Activated CD8-positive, alpha-beta T cell treated with anti-CD3 and anti-CD28 coated beads for 36 hours (primary cell): Measurements from ENCODE around the gene INPP5J. TPM values are rescaled to one million over a fixed set of nuclear protein-coding genes. Genes with fewer than 3 reads are reported as not detected.

Experiments
- ATAC-seq: fragments of 200-7000 bp; cut with Tn5 transposase; one replicate; pipeline ENCODE4 v1.10.0; 2021; ENCODE audit warnings: mild to moderate bottlenecking, moderate library complexity
- CTCF ChIA-PET: fragments of 350-600 bp; sonication (Branson Sonifier 250); formaldehyde crosslinking; loops from one replicate; lab custom pipeline; 2021; ENCODE audit warnings: antibody characterized with exemption; lab: Charles Lee
- POLR2A ChIA-PET: fragments of 350-600 bp; sonication (Branson Sonifier 250); formaldehyde crosslinking; loops from one replicate; lab custom pipeline; 2021; ENCODE audit warnings: antibody characterized with exemption; lab: Charles Lee
- DNase-seq: peaks from one replicate; pipeline ENCODE4 v3.0.0-alpha.2; 2020
- H3K27ac Mint-ChIP-seq: one replicate; pipeline ENCODE4 v1.8.0; 2021; ENCODE audit warnings: mild to moderate bottlenecking, mixed read lengths
- H3K27me3 Mint-ChIP-seq: one replicate; pipeline ENCODE4 v1.8.0; 2021; ENCODE audit warnings: mixed read lengths
- H3K36me3 Mint-ChIP-seq: one replicate; pipeline ENCODE4 v1.8.0; 2021; ENCODE audit warnings: low read depth, mixed read lengths
- H3K4me1 Mint-ChIP-seq: one replicate; pipeline ENCODE4 v1.8.0; 2021; ENCODE audit warnings: low read depth, mixed read lengths
- H3K4me3 Mint-ChIP-seq: one replicate; pipeline ENCODE4 v1.8.0; 2021; ENCODE audit warnings: mild to moderate bottlenecking, moderate library complexity, mixed read lengths
- H3K9me3 Mint-ChIP-seq: one replicate; pipeline ENCODE4 v1.8.0; 2021; ENCODE audit warnings: mixed read lengths
- intact Hi-C: fragments of 100-400 bp; cut with micrococcal nuclease; formaldehyde crosslinking; loops from one replicate; pipeline ENCODE4 v1.10.0; 2022
- total RNA-seq, 2 experiments: library from RNA; stranded (reverse); gene quantifications; one replicate each; pipeline ENCODE4 v1.2.3, GENCODE V29; 2021
- TF ChIP-seq, protein P1 (sequence below): fragments of 200-600 bp; IDR thresholded peaks from one replicate; pipeline ENCODE4 v1.8.0; 2022; ENCODE audit warnings: antibody characterized with exemption, mild to moderate bottlenecking

Gene INPP5J
- total RNA-seq, 2 experiments from 2014 or later: 0.09 to 0.29 TPM

DNA sequence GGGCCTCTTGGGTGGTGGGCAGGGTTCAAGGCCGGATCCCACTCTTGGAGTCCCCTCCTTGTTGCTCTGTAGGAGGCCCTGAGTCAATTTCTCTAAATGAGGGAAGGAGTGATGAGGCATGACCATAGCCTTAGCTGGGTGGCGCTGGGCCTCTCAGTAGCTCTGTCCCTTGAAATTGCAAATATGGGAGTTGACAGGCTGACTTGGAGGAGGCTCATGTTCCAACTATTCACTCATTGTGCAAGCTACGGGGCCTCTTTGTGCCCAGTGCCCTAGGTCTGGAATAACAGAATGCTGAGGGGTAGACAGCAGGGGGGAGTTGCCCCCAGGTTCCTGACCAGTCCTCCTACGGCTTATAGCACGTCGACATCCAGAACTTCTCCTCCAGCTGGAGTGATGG, 23.4 kb upstream of the INPP5J start:
- Mint-ChIP-seq H3K27ac (no peak overlapping the region), H3K27me3 (no peaks in the 10 kb centered on the region), H3K36me3 (no peaks in the 10 kb centered on the region), H3K4me3 (no peak overlapping the region), H3K9me3 (no peaks in the 10 kb centered on the region), H3K4me1 (no peaks in the 10 kb centered on the region)
- ATAC-seq (no peak), DNase-seq (no peak)
- TF ChIP-seq, protein P1, sequence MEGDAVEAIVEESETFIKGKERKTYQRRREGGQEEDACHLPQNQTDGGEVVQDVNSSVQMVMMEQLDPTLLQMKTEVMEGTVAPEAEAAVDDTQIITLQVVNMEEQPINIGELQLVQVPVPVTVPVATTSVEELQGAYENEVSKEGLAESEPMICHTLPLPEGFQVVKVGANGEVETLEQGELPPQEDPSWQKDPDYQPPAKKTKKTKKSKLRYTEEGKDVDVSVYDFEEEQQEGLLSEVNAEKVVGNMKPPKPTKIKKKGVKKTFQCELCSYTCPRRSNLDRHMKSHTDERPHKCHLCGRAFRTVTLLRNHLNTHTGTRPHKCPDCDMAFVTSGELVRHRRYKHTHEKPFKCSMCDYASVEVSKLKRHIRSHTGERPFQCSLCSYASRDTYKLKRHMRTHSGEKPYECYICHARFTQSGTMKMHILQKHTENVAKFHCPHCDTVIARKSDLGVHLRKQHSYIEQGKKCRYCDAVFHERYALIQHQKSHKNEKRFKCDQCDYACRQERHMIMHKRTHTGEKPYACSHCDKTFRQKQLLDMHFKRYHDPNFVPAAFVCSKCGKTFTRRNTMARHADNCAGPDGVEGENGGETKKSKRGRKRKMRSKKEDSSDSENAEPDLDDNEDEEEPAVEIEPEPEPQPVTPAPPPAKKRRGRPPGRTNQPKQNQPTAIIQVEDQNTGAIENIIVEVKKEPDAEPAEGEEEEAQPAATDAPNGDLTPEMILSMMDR: no peak
- intact Hi-C loops: no loop called here
- ChIA-PET POLR2A (no interaction called here), CTCF (interaction anchor here (1.1 to 1.4 kb wide), 2 partner anchors 9 to 10 kb away, joined by 3 to 4 read pairs; no protein-coding TSS in a partner anchor)

DNA sequence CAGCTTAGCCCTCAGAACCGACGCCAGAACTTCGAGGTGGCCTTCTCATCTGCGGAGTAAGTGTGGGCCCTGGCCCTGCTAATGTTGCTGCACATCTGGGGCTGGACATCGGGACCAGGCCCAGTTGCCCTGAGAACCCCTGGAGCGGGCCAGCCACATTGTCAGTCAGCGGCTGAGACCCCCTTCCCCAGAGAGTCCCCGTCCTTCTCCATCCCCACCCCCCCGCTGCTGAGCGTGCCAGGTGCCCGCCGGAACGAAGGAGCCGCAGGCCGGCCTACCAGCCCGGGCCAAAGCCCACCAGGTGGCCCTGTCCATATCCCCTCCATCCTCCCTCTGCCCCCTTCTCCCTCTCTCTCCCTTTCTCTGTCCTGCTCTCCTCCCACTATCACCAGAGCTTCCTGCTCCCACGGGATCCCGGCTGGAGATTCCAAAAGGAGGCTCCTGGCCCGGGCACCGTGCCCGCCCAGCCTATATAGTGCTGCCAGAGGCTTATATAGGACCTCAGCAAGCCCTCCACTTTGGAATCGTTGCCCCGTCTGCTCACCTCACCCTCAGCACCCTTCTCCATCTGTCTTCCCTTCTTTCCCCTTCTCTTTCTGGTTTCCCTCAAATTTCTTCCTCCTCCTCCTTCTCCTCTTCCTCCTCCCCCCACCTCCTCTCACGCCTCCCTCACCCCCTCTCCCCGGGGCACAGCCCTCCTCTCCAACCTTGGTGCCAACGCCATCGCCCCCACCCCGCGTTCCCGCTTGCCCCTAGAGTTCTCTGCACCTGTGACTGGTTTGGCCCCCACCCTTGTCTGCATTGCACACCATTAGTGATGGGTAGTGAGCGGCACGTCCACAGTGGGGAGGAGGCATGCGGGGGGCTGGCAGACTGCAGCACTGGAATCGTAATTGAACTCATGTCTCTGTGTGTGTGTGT, 22.7 kb upstream of the INPP5J start:
- DNase-seq: no peak
- Mint-ChIP-seq H3K36me3 (no peaks in the 10 kb centered on the region), H3K9me3 (no peaks in the 10 kb centered on the region), H3K27ac (no peak overlapping the region), H3K4me3 (no peak overlapping the region), H3K27me3 (no peaks in the 10 kb centered on the region), H3K4me1 (no peaks in the 10 kb centered on the region)
- TF ChIP-seq, protein P1: no peak
- ATAC-seq: no peak
- CTCF ChIA-PET: interaction anchor here (1.1 kb wide), 1 partner anchor 9 kb away, joined by 3 read pairs; no protein-coding TSS in a partner anchor
- POLR2A ChIA-PET: no interaction called here
- intact Hi-C loops: loop anchor here (10.0 kb wide), 1 partner anchor 195 kb away; the partner anchor contains the start of gene PIK3IP1

DNA sequence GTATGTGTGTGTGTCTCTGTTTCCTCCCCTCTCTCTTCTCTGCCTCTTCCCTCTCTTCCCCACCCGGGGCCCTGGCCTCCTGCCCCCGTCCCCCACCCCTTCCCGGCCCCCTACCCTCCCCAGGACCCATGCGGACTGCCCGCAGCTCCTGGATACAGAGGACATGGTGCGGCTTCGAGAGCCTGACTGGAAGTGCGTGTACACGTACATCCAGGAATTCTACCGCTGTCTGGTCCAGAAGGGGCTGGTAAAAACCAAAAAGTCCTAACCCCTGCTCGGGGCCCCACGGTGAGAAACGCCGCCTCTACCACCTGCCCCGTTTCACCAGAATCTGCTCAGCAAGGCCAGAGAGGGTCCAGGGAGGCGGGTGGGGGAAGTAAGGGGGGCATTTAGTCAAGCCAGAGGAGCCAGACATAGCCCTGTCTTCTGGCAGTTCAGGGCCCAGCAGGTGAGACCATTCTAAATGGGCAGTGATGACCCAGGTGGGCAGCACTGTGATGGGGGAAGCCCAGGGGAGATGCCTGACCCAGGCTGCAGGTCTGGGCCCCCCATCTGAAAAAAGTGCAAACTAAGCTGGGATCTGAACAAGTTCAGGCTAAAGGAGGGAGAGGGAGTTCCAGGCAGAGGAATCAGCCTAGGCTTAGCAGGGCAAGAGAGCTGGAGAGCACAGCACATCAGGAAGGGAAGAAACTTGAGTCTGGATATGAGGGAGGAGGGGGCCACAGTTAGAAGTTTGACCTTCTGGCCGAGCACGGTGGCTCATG, 21.8 kb upstream of the INPP5J start:
- Mint-ChIP-seq H3K27ac (no peak overlapping the region), H3K9me3 (no peaks in the 10 kb centered on the region), H3K4me3 (no peak overlapping the region), H3K4me1 (peaks cover 3% of the 10 kb centered on the region), H3K27me3 (no peaks in the 10 kb centered on the region), H3K36me3 (no peaks in the 10 kb centered on the region)
- DNase-seq: no peak
- ATAC-seq: no peak
- TF ChIP-seq, protein P1: no peak
- ChIA-PET CTCF (no interaction called here), POLR2A (no interaction called here)
- intact Hi-C loops: loop anchor here (10.0 kb wide), 1 partner anchor 194 kb away; the partner anchor contains the start of gene PIK3IP1

- CTCF ChIA-PET: no interaction called here
- TF ChIP-seq, protein P1: no peak
- no peak overlapping the region for H3K4me3 Mint-ChIP-seq
- ATAC-seq (no peak), DNase-seq (no peak)
- intact Hi-C loops: loop anchor here (10.0 kb wide), 1 partner anchor 192 kb away; the partner anchor contains the start of gene PIK3IP1
- POLR2A ChIA-PET: interaction anchor here (1.5 kb wide), 1 partner anchor 170 kb away, joined by 3 read pairs; no protein-coding TSS in a partner anchor
- H3K27me3 Mint-ChIP-seq: no peaks in the 10 kb centered on the region
- H3K9me3 Mint-ChIP-seq: no peaks in the 10 kb centered on the region
- H3K36me3 Mint-ChIP-seq: no peaks in the 10 kb centered on the region
- H3K4me1 Mint-ChIP-seq: peaks cover 13% of the 10 kb centered on the region
- H3K27ac Mint-ChIP-seq: no peak overlapping the region
Measured at GRCh38 chr22:31102441-31103081, 20.2 kb upstream of the INPP5J start.
